ENCODE data around the gene PMEPA1. TPM values are rescaled to one million over a fixed set of nuclear protein-coding genes. Genes with fewer than 3 reads are reported as not detected.

PMEPA1 gene
- total RNA-seq, 1 experiment from 2014 or later, result 17.8 TPM

- Histone ChIP-seq H3K4me3 (ENCODE audit: insufficient read depth, low read depth, low read length) (no peak overlapping the region), H3K36me3 (replicated peaks; ENCODE audit: control insufficient read depth, insufficient read depth, low read length) (no peaks in the 10 kb centered on the region), H3K27me3 (ENCODE audit: control insufficient read depth, insufficient read depth, low read length) (no peaks in the 10 kb centered on the region)
- DNase-seq, result no peak
These were observed 106.7 kb downstream of the PMEPA1 start for GRCh38 chr20:57603120-57603519.

DNA sequence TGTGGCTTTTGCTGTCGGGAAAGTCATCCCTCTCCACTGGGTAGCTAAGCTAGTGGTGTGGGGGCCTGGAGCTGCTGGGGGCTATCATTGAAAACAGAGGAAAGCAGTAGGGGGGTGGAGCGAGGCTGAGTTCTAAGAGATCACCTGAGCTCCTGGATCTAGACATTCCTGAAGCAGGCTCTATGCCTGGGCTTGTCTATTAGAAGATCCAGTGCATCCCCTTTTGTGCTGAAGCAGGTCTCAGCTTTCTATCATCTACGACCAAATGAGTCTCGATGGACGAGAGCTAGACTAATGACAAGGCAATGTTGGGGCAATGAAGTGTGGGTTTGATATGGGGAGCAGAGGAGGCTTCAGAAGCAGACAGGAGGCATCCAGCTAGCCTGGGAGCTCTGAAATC, 108.1 kb downstream of the PMEPA1 start:
- no peaks in the 10 kb centered on the region for H3K27me3 ChIP-seq (ENCODE audit: control insufficient read depth, insufficient read depth, low read length)
- H3K36me3 ChIP-seq (replicated peaks; ENCODE audit: control insufficient read depth, insufficient read depth, low read length), result no peaks in the 10 kb centered on the region
- no peak for DNase-seq
- no peak overlapping the region for H3K4me3 ChIP-seq (ENCODE audit: insufficient read depth, low read depth, low read length)

DNA sequence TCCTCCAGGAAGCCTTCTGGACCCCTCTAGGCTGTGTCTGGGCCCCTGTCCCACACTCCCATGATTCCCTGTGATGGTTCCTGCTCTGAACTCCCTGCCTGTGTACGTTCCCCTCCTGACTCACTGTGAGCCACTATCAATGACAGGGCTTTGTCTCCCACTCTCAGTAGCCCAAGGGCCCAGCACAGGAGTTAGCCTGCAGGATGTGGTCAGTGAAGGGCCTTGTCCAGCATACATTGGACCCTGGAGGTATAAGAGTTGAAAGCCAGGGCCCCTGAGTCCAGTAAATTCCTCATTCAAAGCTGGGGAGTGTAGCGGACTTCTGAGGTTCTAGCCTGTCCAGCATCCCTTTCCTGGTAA, 108.6 kb downstream of the PMEPA1 start:
- no peaks in the 10 kb centered on the region for H3K27me3 ChIP-seq (ENCODE audit: control insufficient read depth, insufficient read depth, low read length)
- H3K4me3 ChIP-seq (ENCODE audit: insufficient read depth, low read depth, low read length), result no peak overlapping the region
- DNase-seq, result no peak
- H3K36me3 ChIP-seq (replicated peaks; ENCODE audit: control insufficient read depth, insufficient read depth, low read length), result no peaks in the 10 kb centered on the region

DNA sequence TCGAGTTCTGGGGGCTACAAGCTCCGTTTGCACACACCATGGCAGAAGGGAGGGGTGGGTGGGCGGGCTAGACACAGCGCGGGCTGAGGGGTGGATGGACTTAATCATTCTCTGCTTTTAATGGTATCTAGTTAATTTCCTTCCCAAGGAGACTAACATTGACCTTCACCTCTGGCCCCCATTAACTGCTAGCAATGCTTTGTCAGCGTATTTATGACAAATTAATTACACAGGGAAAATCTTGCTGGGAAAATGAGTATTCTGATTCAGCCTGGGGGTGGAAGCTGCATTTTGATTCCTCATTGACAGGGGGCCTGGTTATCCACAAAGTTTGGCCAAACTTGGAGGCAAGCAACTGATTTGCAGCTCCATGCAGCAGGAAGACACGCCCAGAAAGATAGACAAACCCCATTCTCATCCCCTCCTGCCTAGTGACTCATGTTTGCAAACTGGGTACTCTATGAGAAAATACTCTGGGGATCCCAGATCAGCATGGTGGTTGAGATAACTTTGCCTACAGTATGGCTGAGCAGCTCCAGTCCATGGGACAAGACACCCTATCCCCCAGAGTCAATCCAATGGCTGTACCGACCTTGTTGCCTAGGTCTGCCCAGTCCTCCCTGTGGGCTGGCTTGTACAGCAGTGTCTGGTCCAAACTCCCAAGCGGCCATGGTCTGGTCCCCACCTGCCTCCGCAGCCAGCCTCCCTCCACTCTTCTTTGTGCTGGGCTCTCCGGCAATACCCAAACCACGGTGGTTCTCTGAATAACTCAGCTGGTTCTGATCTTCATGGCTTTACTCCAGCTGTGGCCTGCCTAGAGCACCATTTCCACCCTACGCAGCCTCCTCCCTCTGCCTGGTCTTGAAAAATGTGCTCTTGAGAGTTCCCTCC, 109.2 kb downstream of the PMEPA1 start:
- H3K27me3 ChIP-seq (ENCODE audit: control insufficient read depth, insufficient read depth, low read length), result no peaks in the 10 kb centered on the region
- H3K4me3 ChIP-seq (ENCODE audit: insufficient read depth, low read depth, low read length), result no peak overlapping the region
- H3K36me3 ChIP-seq (replicated peaks; ENCODE audit: control insufficient read depth, insufficient read depth, low read length), result no peaks in the 10 kb centered on the region
- no peak for DNase-seq

- DNase-seq, result no peak
- no peaks in the 10 kb centered on the region for H3K36me3 ChIP-seq (replicated peaks; ENCODE audit: control insufficient read depth, insufficient read depth, low read length)
- no peaks in the 10 kb centered on the region for H3K27me3 ChIP-seq (ENCODE audit: control insufficient read depth, insufficient read depth, low read length)
These were observed 111.3 kb downstream of the PMEPA1 start for GRCh38 chr20:57598491-57598890.

More at GRCh38 chr20:57598491-57598890, 111.3 kb downstream of the PMEPA1 start:
- H3K4me3 ChIP-seq (ENCODE audit: insufficient read depth, low read depth, low read length), result no peak overlapping the region

Other genes starting within 250 kb of the PMEPA1 start
- 8.2 and 14.2 TPM in 2 replicates for gene CTCFL, start 184.9 kb downstream of the PMEPA1 start, total RNA-seq (2014; rRNA removed; shearing (Covaris generic))
- not detected in 2 replicates for gene PCK1, start 148.9 kb downstream of the PMEPA1 start, total RNA-seq (2014; rRNA removed; shearing (Covaris generic))
- not detected in 2 replicates for gene ZBP1, start 89.6 kb downstream of the PMEPA1 start, total RNA-seq (2014; rRNA removed; shearing (Covaris generic))

All from H7 (cell line).